ENCODE data around the gene CALCOCO1. TPM values are rescaled to one million over a fixed set of nuclear protein-coding genes. Genes with fewer than 3 reads are reported as not detected.

CALCOCO1 gene
- total RNA-seq, 6 donors from 2014 or later: 147 to 605 (median 204) TPM

GRCh38 chr12:53756300-53757100 lies 29.2 kb upstream of the CALCOCO1 start:
- Histone ChIP-seq H3K36me3 (no peaks in the 10 kb centered on the region), H3K27me3 (peaks cover 0 to 14% (median 3%) of the 10 kb centered on the region in 4 donors), H3K9me3 (no peaks in the 10 kb centered on the region), H3K4me3 (peak overlapping the region in 1 of 4 donors; percentile 8), H3K27ac (no peak overlapping the region), H3K4me1 (peaks cover 10 to 38% (median 18%) of the 10 kb centered on the region in 4 donors)
- DNase-seq (no peak), ATAC-seq (ENCODE audit: low FRiP score in 2 of 2) (no peak)
- WGBS, 2 donors: 84 to 85% methylated on average over 4 to 5 of the region's 5 CpGs
- TF ChIP-seq EP300 (IDR thresholded peaks at IDR 0.05) (no peak), POLR2A (IDR thresholded peaks at IDR 0.05) (no peak), CTCF (IDR thresholded peaks at IDR 0.05) (no peak), POLR2AphosphoS5 (IDR thresholded peaks at IDR 0.05) (no peak)

- no peak for DNase-seq
- H3K27ac ChIP-seq: no peak overlapping the region
- peaks cover 0 to 20% (median 6%) of the 10 kb centered on the region in 4 donors for H3K27me3 ChIP-seq
- 28 to 41% methylated on average over 3 of the region's 3 CpGs for WGBS, 2 donors
- no peak for ATAC-seq (ENCODE audit: low FRiP score in 2 of 2)
- H3K4me1 ChIP-seq: peaks cover 16 to 44% (median 24%) of the 10 kb centered on the region in 4 donors
- H3K36me3 ChIP-seq: no peaks in the 10 kb centered on the region
- no peak overlapping the region for H3K4me3 ChIP-seq
- TF ChIP-seq EP300 (IDR thresholded peaks at IDR 0.05) (no peak), POLR2AphosphoS5 (IDR thresholded peaks at IDR 0.05) (no peak), POLR2A (IDR thresholded peaks at IDR 0.05) (no peak)
- no peaks in the 10 kb centered on the region for H3K9me3 ChIP-seq
Observed at GRCh38 chr12:53755893-53756292, 28.6 kb upstream of the CALCOCO1 start.

GRCh38 chr12:53755451-53755891 lies 28.2 kb upstream of the CALCOCO1 start:
- WGBS, 2 donors: 83 to 88% methylated on average over 4 of the region's 4 CpGs

GRCh38 chr12:53754633-53755264 lies 27.5 kb upstream of the CALCOCO1 start:
- H3K9me3 ChIP-seq: no peaks in the 10 kb centered on the region
- WGBS, 2 donors: 10 to 19% methylated on average over 4 of the region's 4 CpGs
- peaks cover 20 to 53% (median 27%) of the 10 kb centered on the region in 4 donors for H3K4me1 ChIP-seq
- peaks cover 0 to 22% (median 6%) of the 10 kb centered on the region in 4 donors for H3K27me3 ChIP-seq
- H3K36me3 ChIP-seq: no peaks in the 10 kb centered on the region
- H3K27ac ChIP-seq: no peak overlapping the region
- ATAC-seq (ENCODE audit: low FRiP score in 2 of 2): no peak
- no peak overlapping the region for H3K4me3 ChIP-seq
- no peak for TF ChIP-seq POLR2A (IDR thresholded peaks at IDR 0.05)
- no peak for TF ChIP-seq POLR2AphosphoS5 (IDR thresholded peaks at IDR 0.05)
- TF ChIP-seq EP300 (IDR thresholded peaks at IDR 0.05): no peak
- TF ChIP-seq CTCF (IDR thresholded peaks at IDR 0.05): no peak
- peak in 1 of 2 donors; percentile 34 for DNase-seq

More at GRCh38 chr12:53755451-53755891, 28.2 kb upstream of the CALCOCO1 start:
- Histone ChIP-seq H3K9me3 (no peaks in the 10 kb centered on the region), H3K36me3 (no peaks in the 10 kb centered on the region), H3K27ac (no peak overlapping the region), H3K4me1 (peaks cover 20 to 48% (median 27%) of the 10 kb centered on the region in 4 donors), H3K4me3 (no peak overlapping the region), H3K27me3 (peaks cover 0 to 22% (median 6%) of the 10 kb centered on the region in 4 donors)
- no peak for DNase-seq
- no peak for ATAC-seq (ENCODE audit: low FRiP score in 2 of 2)
- TF ChIP-seq EP300 (IDR thresholded peaks at IDR 0.05) (no peak), POLR2AphosphoS5 (IDR thresholded peaks at IDR 0.05) (no peak), POLR2A (IDR thresholded peaks at IDR 0.05) (no peak), CTCF (IDR thresholded peaks at IDR 0.05) (no peak)

GRCh38 chr12:53754188-53754585 lies 26.9 kb upstream of the CALCOCO1 start:
- no peak for TF ChIP-seq EP300 (IDR thresholded peaks at IDR 0.05)
- no peak for TF ChIP-seq POLR2A (IDR thresholded peaks at IDR 0.05)
- no peak for TF ChIP-seq POLR2AphosphoS5 (IDR thresholded peaks at IDR 0.05)
- TF ChIP-seq CTCF (IDR thresholded peaks at IDR 0.05): no peak
- no peak overlapping the region for H3K4me3 ChIP-seq
- ATAC-seq (ENCODE audit: low FRiP score in 2 of 2) (no peak), DNase-seq (no peak)
- peaks cover 20 to 53% (median 27%) of the 10 kb centered on the region in 4 donors for H3K4me1 ChIP-seq
- peaks cover 0 to 19% (median 6%) of the 10 kb centered on the region in 4 donors for H3K27me3 ChIP-seq
- H3K9me3 ChIP-seq: no peaks in the 10 kb centered on the region
- no peaks in the 10 kb centered on the region for H3K36me3 ChIP-seq
- H3K27ac ChIP-seq: no peak overlapping the region
- 39 to 46% methylated on average over 7 of the region's 7 CpGs for WGBS, 2 donors
